Right lobe of liver (tissue), 4 donors: ENCODE results near the gene RERE.

ENCODE experiments used
- CTCF ChIP-seq, 4 donors: fragments of 200-600 bp in 3 of 4; fragments of 450-650 bp in 1 of 4; IDR thresholded peaks; one replicate each; pipeline versions ENCODE4 v1.5.1 to v1.8.0; 2016 to 2022; ENCODE audit warnings: antibody characterized with exemption in 4 of 4, mild to moderate bottlenecking in 2 of 4
- POLR2A ChIP-seq: fragments of 450-650 bp; IDR thresholded peaks from one replicate; pipeline ENCODE4 v1.6.1; 2017; ENCODE audit warnings: antibody characterized with exemption, mild to moderate bottlenecking
- donor health status: DM: no; HTN: no; CAD: no.
- donor health status: DM: no; HTN: no; CAD: no.
- donor health status: DM: no; HTN: yes; CAD: no.

GRCh38 chr1:8604041-8604945 is 213.1 kb downstream of the RERE start:
- TF ChIP-seq POLR2A (no peak), CTCF (IDR thresholded peaks at IDR 0.05) (no peak)
